ENCODE measurements around the gene SOX12. TPM values are rescaled to one million over a fixed set of nuclear protein-coding genes. Genes with fewer than 3 reads are reported as not detected.
A peak's percentile ranks its signal among the peaks of the same experiment; 100 is the strongest.

SOX12 gene
- polyA plus RNA-seq, 1 donor (not counting 4 experiments of a cell fraction or from before 2014, with no cell fraction given), result 1.9 TPM

DNA sequence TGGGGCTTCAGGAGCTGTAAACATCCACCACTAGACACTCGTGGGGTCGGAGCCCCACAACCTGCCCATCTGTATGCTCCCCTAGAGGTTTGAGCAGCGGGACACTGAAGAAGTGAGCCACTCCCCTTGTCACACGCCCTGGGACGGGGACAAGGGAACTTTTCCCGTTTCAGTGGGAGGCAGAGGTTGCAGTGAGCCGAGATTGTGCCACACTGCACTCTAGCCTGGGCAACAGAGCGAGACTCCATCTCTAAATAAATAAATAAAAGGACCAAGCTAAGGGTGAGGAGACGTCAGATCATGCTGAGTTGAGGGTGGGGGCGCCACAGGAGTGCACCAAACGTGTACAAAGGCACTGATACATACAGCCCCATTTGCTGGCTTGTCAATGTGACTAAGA is 19.6 kb upstream of the SOX12 start:
- no peak for TF ChIP-seq EZH2 (IDR thresholded peaks at IDR 0.05; ENCODE audit: low read length)
- TF ChIP-seq, protein P1, sequence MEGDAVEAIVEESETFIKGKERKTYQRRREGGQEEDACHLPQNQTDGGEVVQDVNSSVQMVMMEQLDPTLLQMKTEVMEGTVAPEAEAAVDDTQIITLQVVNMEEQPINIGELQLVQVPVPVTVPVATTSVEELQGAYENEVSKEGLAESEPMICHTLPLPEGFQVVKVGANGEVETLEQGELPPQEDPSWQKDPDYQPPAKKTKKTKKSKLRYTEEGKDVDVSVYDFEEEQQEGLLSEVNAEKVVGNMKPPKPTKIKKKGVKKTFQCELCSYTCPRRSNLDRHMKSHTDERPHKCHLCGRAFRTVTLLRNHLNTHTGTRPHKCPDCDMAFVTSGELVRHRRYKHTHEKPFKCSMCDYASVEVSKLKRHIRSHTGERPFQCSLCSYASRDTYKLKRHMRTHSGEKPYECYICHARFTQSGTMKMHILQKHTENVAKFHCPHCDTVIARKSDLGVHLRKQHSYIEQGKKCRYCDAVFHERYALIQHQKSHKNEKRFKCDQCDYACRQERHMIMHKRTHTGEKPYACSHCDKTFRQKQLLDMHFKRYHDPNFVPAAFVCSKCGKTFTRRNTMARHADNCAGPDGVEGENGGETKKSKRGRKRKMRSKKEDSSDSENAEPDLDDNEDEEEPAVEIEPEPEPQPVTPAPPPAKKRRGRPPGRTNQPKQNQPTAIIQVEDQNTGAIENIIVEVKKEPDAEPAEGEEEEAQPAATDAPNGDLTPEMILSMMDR (optimal IDR thresholded peaks at IDR 0.05 in 1 of 3, IDR thresholded peaks at IDR 0.05 in 1 of 3, conservative IDR thresholded peaks at IDR 0.05 in 1 of 3; ENCODE audit: extremely low read depth in 1 of 3, insufficient read depth in 2 of 3, low read length in 3 of 3), result no peak
- peaks cover 2% of the 10 kb centered on the region for H3K9me3 ChIP-seq (ENCODE audit: control insufficient read depth, low read depth, low read length)
- H3K36me3 ChIP-seq (ENCODE audit: control insufficient read depth in 2 of 2, extremely low read depth in 1 of 2, insufficient read depth in 2 of 2, low read length in 2 of 2), result no peaks in the 10 kb centered on the region
- no peak overlapping the region for H3K4me3 ChIP-seq (ENCODE audit: control insufficient read depth in 2 of 3, extremely low read depth in 1 of 3, insufficient read depth in 2 of 3, low read depth in 1 of 3, low read length in 3 of 3)
- no peak overlapping the region for H3K4me2 ChIP-seq (ENCODE audit: control insufficient read depth, extremely low read depth, insufficient read depth, low read depth, low read length)
- DNase-seq (ENCODE audit: low read depth, low spot score), result no peak
- H3K9me1 ChIP-seq (ENCODE audit: control insufficient read depth, extremely low read depth, insufficient read depth, low read length), result no peaks in the 10 kb centered on the region
- dilution Hi-C loops (cut with MboI; ENCODE audit: extremely low pct_ligation_motif_present, low sequenced_read_pairs), result no loop called here
- H3K27me3 ChIP-seq (ENCODE audit: control insufficient read depth, extremely low read depth, insufficient read depth, low read length), result no peaks in the 10 kb centered on the region
- H3K4me1 ChIP-seq (ENCODE audit: control insufficient read depth, extremely low read depth, insufficient read depth, low read length), result peaks cover 35% of the 10 kb centered on the region
- H3K9ac ChIP-seq (ENCODE audit: control insufficient read depth, extremely low read depth, insufficient read depth, low read length), result no peak overlapping the region
- H2AFZ ChIP-seq (ENCODE audit: control insufficient read depth, low read length), result no peak overlapping the region
- FAIRE-seq, result no peak
- no peaks in the 10 kb centered on the region for H3K79me2 ChIP-seq (ENCODE audit: control insufficient read depth, insufficient read depth, low read length)
- H3K27ac ChIP-seq (ENCODE audit: control insufficient read depth, insufficient read depth, low read length), result no peak overlapping the region
- H4K20me1 ChIP-seq (ENCODE audit: control insufficient read depth, extremely low read depth, insufficient read depth, low read length), result no peaks in the 10 kb centered on the region

DNA sequence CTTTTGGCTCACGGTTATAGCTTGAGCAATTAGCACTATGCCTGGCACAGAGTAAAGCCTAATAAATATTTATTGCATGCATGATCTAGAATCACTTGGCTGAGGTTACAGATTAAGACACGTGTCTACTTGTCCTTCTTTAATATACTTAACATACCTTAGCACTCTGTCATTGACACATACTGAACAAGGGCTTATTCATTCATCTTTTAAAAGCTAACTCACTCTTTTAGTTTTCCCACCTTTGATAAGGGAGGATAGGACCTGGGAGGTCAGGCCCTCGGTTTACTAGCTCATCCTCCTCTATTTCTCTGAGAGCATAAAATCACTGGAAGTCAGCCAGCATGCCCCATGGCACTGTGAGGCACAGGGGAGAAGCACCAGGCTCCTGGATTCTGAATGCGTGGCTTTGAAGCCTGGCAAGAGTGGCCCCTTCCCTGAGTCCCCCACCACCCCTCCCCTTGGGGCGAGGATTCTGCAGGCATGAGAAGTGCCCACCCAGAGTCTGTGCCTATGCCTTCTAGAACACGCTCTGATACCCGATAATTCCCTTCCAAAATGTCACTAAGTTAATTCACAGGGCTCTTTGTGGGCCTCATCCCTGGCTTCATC is 16.8 kb upstream of the SOX12 start:
- Histone ChIP-seq H2AFZ (ENCODE audit: control insufficient read depth, low read length) (no peak overlapping the region), H3K79me2 (ENCODE audit: control insufficient read depth, insufficient read depth, low read length) (no peaks in the 10 kb centered on the region), H4K20me1 (ENCODE audit: control insufficient read depth, extremely low read depth, insufficient read depth, low read length) (no peaks in the 10 kb centered on the region), H3K4me3 (ENCODE audit: control insufficient read depth in 2 of 3, extremely low read depth in 1 of 3, insufficient read depth in 2 of 3, low read depth in 1 of 3, low read length in 3 of 3) (no peak overlapping the region), H3K4me1 (ENCODE audit: control insufficient read depth, extremely low read depth, insufficient read depth, low read length) (peaks cover 38% of the 10 kb centered on the region), H3K36me3 (ENCODE audit: control insufficient read depth in 2 of 2, extremely low read depth in 1 of 2, insufficient read depth in 2 of 2, low read length in 2 of 2) (no peaks in the 10 kb centered on the region), H3K9me3 (ENCODE audit: control insufficient read depth, low read depth, low read length) (peaks cover 2% of the 10 kb centered on the region), H3K4me2 (ENCODE audit: control insufficient read depth, extremely low read depth, insufficient read depth, low read depth, low read length) (no peak overlapping the region), H3K9ac (ENCODE audit: control insufficient read depth, extremely low read depth, insufficient read depth, low read length) (peak overlapping the region; percentile 34), H3K27ac (ENCODE audit: control insufficient read depth, insufficient read depth, low read length) (peak overlapping the region; percentile 74), H3K27me3 (ENCODE audit: control insufficient read depth, extremely low read depth, insufficient read depth, low read length) (no peaks in the 10 kb centered on the region), H3K9me1 (ENCODE audit: control insufficient read depth, extremely low read depth, insufficient read depth, low read length) (no peaks in the 10 kb centered on the region)
- no peak for TF ChIP-seq EZH2 (IDR thresholded peaks at IDR 0.05; ENCODE audit: low read length)
- TF ChIP-seq, protein P1 (optimal IDR thresholded peaks at IDR 0.05 in 1 of 3, IDR thresholded peaks at IDR 0.05 in 1 of 3, conservative IDR thresholded peaks at IDR 0.05 in 1 of 3; ENCODE audit: extremely low read depth in 1 of 3, insufficient read depth in 2 of 3, low read length in 3 of 3), result no peak
- dilution Hi-C loops (cut with MboI; ENCODE audit: extremely low pct_ligation_motif_present, low sequenced_read_pairs), result no loop called here
- peak; percentile 97 for FAIRE-seq
- DNase-seq (ENCODE audit: low read depth, low spot score), result peak; percentile 88
